ELF-1 (cell line): Measurements from ENCODE around the gene HERC6.
"Not testable (repeated sequence)": the region's sequence is repeated elsewhere in the genome, so short reads cannot be mapped to it uniquely, and the experiment has no call there.

Experiments
- DNase-seq: peaks from one replicate; pipeline ENCODE4 v3.0.0-alpha.2; 2016; ENCODE audit warnings: low read depth, low spot score

HERC6 gene

DNA sequence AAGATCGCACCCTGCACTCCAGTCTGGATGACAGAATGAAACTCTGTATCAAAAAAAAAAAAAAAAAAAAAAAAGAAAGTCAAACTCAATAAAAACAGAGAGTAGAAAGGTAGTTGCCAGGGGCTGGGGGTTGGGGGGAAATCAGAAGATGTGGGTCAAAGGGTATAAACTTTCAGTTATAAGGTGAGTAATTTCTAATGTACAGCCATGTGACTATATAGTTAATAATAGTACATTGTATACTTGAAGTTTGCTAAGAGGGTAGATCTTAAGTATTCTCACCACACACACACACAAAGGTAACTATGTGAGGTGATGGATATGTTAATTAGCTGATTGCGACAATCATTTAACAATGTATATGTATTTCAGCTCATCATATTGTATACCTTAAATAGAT lies 11.5 kb downstream of the HERC6 start:
- no peak for DNase-seq

DNA sequence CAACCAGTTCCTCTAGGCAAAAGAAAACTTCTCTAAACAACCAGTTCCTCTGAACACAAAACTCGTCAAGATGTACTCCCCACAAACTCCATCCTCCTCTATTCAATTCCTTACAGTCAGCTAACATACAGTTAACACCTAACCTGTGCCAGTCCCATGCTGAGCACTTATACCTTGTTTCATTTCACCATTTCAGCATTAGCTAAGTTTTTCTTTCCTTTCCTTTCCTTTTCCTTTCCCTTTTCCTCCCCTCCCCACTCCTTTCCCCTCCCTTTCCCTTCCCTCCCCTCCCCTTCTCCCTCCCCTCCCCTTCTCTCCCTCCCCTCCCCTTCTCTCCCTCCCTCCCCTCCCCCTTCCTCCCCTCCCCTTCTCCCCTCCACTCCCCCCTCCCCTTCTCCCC lies 13.1 kb downstream of the HERC6 start:
- no peak for DNase-seq

DNA sequence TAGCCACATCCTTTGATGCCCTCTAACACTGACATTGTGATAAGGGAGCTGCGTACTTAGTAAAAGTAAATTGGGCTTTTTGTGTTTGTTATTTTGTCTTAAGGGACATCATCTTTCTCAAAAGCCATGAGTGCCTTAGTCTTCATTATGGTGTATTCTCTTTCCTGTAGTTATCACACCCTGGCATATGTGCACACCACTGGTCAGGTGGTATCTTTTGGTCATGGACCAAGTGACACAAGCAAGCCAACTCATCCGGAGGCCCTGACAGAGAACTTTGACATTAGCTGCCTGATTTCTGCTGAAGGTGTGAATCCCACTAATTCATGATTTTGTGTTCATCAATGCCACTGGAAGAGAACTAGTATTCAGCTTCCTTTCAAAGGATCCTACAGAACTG lies 18.0 kb downstream of the HERC6 start:
- no peak for DNase-seq

- DNase-seq: no peak
Measured at GRCh38 chr4:88398381-88398780, 19.7 kb downstream of the HERC6 start.

DNA sequence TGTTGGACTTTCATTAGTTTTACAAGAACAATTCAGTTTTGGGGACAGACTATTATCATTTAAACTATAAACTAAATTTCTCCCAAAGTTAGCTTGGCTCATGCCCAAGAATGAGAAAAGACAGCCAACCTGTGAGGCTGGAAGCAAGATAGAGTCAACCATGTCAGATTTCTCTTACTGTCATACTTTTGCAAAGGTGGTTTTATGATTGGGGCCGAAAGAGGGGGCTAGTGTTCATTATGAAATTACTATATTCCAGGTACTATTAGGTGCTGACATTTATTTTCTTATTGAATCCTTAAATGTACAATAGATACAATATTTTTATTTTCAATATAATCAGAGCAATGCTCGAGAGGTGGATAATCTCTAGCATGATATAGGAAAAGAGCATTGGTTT lies 30.6 kb downstream of the HERC6 start:
- no peak for DNase-seq

GRCh38 chr4:88409789-88410188 lies 31.1 kb downstream of the HERC6 start:
- DNase-seq: no peak

DNA sequence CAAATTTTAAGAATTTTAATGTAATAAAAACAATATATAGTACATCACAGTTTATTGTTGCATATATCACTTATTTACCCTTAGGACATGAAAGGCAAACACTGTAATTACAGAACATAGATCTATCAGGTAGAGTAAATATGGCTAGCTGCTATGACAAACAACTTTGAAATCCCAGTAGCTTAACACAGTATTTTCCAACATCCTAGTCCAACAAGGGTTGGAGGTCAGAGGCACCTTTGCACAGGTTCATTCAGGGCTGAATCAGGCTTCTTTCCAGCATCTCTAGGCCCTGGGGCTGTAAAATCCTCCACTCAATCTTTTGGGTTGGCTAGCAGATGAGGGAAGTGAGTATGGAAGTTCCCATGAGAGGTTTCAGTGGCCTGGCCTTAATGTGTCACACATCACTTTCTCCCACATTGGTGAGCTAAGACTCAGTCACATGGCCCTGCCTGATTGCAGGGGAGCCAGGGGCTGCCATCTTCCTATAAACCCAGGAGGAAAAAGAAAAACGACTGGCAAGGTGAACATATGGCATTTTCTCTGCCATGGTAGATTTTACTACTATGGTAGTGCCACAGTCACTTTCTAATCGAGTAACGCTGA lies 32.9 kb downstream of the HERC6 start:
- no peak for DNase-seq

- no peak for DNase-seq
Measured at GRCh38 chr4:88413801-88414200, 35.1 kb downstream of the HERC6 start.

- DNase-seq: no peak
Measured at GRCh38 chr4:88414755-88415154, 36.1 kb downstream of the HERC6 start.

GRCh38 chr4:88415982-88416381 lies 37.3 kb downstream of the HERC6 start:
- DNase-seq: no peak

- DNase-seq: no peak
Measured at GRCh38 chr4:88418411-88418810, 39.8 kb downstream of the HERC6 start.

DNA sequence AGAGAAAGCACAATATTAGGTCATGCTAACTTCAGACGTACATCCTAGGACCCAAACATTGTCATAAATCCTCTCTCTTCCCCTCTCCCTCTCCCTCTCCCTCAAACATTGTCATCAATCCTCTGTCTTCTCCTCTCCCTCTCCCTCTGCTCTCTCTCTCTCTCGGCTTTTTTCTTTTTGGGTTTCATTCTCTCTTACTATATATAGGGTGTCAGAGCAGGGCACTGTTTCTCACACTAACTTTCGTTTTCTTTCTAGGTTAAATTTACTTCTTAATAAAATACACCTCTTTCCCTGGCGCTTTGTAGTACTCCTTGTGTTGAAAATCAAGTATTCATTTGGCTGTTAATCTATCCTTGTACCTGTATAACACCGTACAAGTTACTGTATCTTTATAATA lies 41.2 kb downstream of the HERC6 start:
- no peak for DNase-seq

DNA sequence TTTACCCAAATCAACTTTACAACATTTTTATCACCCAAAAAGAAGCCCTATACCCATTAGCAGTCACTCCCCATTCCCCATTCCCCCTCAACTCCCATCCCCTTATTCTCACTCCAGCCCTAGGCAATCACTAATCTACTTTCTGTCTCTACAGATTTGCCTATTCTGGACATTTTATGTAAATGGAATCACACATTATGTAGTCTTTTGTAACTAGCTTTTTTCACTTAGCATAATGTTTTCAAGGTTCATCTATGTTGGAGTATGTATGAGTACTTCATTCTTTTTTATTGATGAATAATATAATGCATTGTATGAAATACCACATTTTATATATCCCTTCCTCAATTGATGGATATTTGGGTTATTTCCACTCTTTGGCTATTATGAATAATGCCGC lies 42.2 kb downstream of the HERC6 start:
- DNase-seq: no peak

DNA sequence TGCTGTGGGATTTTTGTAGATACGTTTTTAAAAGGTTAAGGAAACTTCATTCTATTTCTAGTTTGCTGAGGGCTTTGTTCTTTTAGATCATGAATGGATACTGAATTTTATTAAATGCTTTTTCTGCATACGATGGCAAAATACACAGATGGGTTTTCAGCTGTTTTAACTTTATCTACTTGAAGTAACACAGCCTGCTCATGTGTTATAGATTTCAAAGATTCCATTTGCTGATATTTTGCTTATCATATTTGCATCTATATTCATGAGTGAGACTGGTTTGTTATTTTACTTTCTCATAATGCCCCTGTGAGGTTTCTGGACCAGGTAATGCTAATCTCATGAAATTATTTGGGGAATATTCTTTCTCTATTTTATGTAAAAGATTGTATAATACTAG lies 43.8 kb downstream of the HERC6 start:
- DNase-seq: no peak

DNA sequence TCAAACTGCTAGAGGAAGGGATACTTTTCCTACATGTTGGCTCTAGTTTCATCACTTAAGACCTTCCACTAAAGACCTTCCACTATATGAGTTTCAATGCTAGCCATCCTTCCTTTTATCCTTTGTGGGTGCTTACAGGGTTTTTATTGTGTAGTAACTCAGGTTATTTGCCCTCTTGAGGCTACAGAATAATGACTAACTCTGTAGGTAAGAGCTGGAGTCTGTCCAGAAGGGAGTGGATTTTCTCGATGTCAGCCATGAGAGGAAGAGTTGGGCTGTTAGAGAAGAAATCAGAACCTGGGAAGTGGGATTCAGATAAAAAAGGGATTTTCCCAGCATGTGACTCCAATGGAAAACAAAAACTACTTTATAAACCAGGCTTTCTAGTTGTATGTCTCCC lies 50.7 kb downstream of the HERC6 start:
- no peak for DNase-seq

DNA sequence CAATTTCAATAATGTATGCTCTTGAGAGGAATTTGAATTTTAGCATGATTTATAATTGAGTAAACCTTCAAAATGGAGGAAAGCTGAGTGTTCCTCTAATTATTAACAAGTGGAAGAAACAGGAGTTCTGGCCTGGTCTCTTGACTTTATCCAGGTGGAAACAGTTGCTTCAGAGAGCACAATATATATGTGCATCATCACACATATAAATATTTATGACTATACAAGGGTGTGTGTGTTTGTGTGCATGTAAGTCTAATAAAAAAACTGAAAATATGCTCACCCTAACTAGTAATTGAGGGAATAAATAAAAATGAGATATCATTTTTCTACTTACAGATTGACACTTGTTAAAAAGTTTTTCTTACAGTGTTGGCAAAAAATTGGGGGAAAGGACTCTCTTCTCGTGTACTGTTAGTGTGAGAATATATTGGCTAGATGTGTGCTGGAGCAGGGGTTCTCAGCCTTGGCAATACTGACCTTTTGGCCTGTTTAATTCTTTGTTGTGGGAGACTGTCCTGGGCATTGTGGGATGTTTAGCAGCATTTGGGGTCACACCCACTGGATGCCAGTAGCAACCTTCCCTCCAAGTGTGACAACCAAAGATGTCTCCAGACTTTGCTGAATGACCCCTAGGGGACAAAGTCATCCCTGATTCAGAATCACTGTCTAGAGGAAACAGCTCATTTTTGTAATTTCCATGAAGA lies 57.5 kb downstream of the HERC6 start:
- DNase-seq: no peak

GRCh38 chr4:88437873-88438272 lies 59.2 kb downstream of the HERC6 start:
- DNase-seq: not testable (repeated sequence)

GRCh38 chr4:88439161-88439760 lies 60.6 kb downstream of the HERC6 start:
- peak; percentile 88 for DNase-seq

GRCh38 chr4:88440146-88440545 lies 61.5 kb downstream of the HERC6 start:
- no peak for DNase-seq

GRCh38 chr4:88441696-88442095 lies 63.0 kb downstream of the HERC6 start:
- DNase-seq: no peak

DNA sequence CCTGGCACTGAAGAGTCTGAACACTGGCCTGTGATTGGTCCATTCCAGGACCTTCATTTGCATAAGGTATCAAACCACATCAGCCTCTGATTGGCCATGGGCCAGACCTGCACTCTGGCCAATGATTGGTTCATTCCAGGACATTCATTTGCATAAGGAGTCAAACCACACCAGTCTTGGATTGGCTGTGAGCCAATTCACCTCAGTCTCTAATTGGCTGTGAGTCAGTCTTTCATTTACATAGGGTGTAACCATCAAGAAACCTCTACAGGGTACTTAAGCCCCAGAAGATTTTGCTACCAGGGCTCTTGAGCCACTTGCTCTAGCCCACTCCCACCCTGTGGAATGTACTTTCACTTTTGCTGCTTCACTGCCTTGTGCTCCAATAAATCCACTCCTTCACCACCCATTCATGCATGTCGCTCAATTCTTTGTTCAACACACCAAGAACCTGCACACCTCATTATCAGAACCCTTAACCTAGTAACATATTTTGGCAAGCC lies 64.1 kb downstream of the HERC6 start:
- DNase-seq: no peak

DNA sequence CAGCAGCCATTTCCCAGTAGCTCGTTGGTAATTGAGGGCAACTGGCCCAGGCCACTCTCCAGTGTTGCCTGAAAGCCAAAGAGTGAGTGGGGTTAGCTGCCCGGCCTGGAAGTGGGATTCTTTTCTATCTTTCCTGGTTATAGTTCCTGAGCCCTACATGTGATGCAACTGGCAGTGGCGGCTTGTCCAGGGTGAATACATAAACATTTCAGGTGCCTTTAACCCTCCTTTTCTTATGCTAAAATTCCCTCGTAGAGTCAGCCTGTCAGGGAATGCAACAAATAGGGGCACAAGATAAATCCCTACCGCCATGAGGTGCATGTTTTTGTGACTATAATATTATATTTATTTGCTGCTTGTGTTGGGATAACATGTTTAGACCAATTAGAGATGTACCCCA lies 64.8 kb downstream of the HERC6 start:
- no peak for DNase-seq

GRCh38 chr4:88445252-88445651 lies 66.6 kb downstream of the HERC6 start:
- no peak for DNase-seq
